OCI-LY7 (cell line): ENCODE measurements around the gene CES2. TPM values are rescaled to one million over a fixed set of nuclear protein-coding genes. Genes with fewer than 3 reads are reported as not detected.

Experiments used
- BruUV-seq: library from RNA; stranded (reverse); fragments of 400-500 nt; replicated peaks from 2 replicates; lab custom pipeline; 2021; lab: Mats Ljungman, UMichigan
- CTCF ChIA-PET: fragments of 300-600 bp; sonication (Branson Sonifier 250); formaldehyde crosslinking; loops from one replicate; lab custom pipeline; 2022; ENCODE audit warnings: antibody characterized with exemption; ENCODE audit not compliant: unreplicated experiment; lab: Charles Lee
- POLR2A ChIA-PET: fragments of 300-600 bp; sonication (Branson Sonifier 250); formaldehyde crosslinking; loops from one replicate; lab custom pipeline; 2022; ENCODE audit warnings: antibody characterized with exemption; lab: Charles Lee
- DNase-seq: peaks from one replicate; pipeline ENCODE4 v3.0.0-alpha.2; 2015; ENCODE audit warnings: low spot score
- H2AFZ ChIP-seq: fragments of 200-600 bp; sonication (generic), shearing (Covaris generic); 2 replicates; pipeline ENCODE4 v1.6.1; 2014; ENCODE audit warnings: mild to moderate bottlenecking, antibody characterized with exemption, low read length, moderate library complexity
- H3K27ac ChIP-seq: fragments of 200-600 bp; sonication (generic); 2 replicates; pipeline ENCODE4 v1.5.1; 2014; ENCODE audit warnings: mixed run types, low read depth, mild to moderate bottlenecking, moderate library complexity, low read length, inconsistent platforms; ENCODE audit not compliant: poor library complexity, severe bottlenecking
- H3K36me3 ChIP-seq: fragments of 200-600 bp; sonication (generic); 2 replicates; pipeline ENCODE4 v1.6.1; 2014; ENCODE audit warnings: mild to moderate bottlenecking, antibody characterized with exemption, low read length, moderate library complexity, mixed read lengths; ENCODE audit not compliant: insufficient read depth
- H3K4me1 ChIP-seq: fragments of 200-600 bp; sonication (generic); 2 replicates; pipeline ENCODE4 v1.5.1; 2014; ENCODE audit warnings: mild to moderate bottlenecking, low read length; ENCODE audit not compliant: insufficient read depth, poor library complexity, severe bottlenecking
- H3K4me2 ChIP-seq: fragments of 200-600 bp; sonication (generic); 2 replicates; pipeline ENCODE4 v1.6.1; 2014; ENCODE audit warnings: mild to moderate bottlenecking, low read length
- H3K4me3 ChIP-seq: fragments of 200-600 bp; sonication (generic); 2 replicates; pipeline ENCODE4 v1.5.1; 2014; ENCODE audit warnings: mild to moderate bottlenecking, low read depth, low read length; ENCODE audit not compliant: poor library complexity, severe bottlenecking
- H3K79me2 ChIP-seq: fragments of 200-600 bp; sonication (generic); 2 replicates; pipeline ENCODE4 v1.6.1; 2016; ENCODE audit warnings: low read depth, mild to moderate bottlenecking, low read length, moderate library complexity, mixed read lengths; ENCODE audit not compliant: insufficient read depth
- H3K9me2 ChIP-seq: fragments of 200-600 bp; sonication (generic); 2 replicates; pipeline ENCODE4 v1.6.1; 2016; ENCODE audit warnings: mild to moderate bottlenecking, low read length, mixed read lengths; ENCODE audit not compliant: insufficient read depth
- H3K9me3 ChIP-seq: fragments of 200-600 bp; sonication (generic); 2 replicates; pipeline ENCODE4 v1.6.1; 2014; ENCODE audit warnings: mild to moderate bottlenecking, mixed run types, low read length, mixed read lengths
- H4K20me1 ChIP-seq: fragments of 200-600 bp; sonication (generic); 2 replicates; pipeline ENCODE4 v1.6.1; 2014; ENCODE audit warnings: mild to moderate bottlenecking, antibody characterized with exemption, low read length, moderate library complexity, mixed read lengths; ENCODE audit not compliant: insufficient read depth
- EZH2phosphoT487 ChIP-seq: fragments of 200-600 bp; sonication (generic); IDR thresholded peaks from 2 replicates; pipeline ENCODE4 v1.6.1; 2018; ENCODE audit warnings: low read depth, borderline replicate concordance, mild to moderate bottlenecking, mixed run types, antibody characterized with exemption, low read length, moderate library complexity, mixed read lengths
- intact Hi-C: fragments of 100-400 bp; cut with micrococcal nuclease; formaldehyde crosslinking; loops from one replicate; pipeline ENCODE4 v1.10.0; 2022; ENCODE audit not compliant: unreplicated experiment
- total RNA-seq, 2 experiments: library from RNA; depleted of rRNA in 1 of 2; stranded (reverse); fragments of >200 nt in 1 of 2; shearing (Covaris generic) in 1 of 2; gene quantifications; 2 replicates each; pipeline ENCODE4 v1.2.3, GENCODE V29; 2014 to 2022
- TF ChIP-seq, protein P1 (sequence below): fragments of 200-600 bp; sonication (generic); conservative IDR thresholded peaks from 2 replicates; pipeline ENCODE4 v1.5.1; 2014; ENCODE audit warnings: mild to moderate bottlenecking, antibody characterized with exemption, low read length, moderate library complexity, mixed read lengths

CES2 gene
- total RNA-seq, 2 experiments from 2014 or later: 29.6 to 30.7 TPM

DNA sequence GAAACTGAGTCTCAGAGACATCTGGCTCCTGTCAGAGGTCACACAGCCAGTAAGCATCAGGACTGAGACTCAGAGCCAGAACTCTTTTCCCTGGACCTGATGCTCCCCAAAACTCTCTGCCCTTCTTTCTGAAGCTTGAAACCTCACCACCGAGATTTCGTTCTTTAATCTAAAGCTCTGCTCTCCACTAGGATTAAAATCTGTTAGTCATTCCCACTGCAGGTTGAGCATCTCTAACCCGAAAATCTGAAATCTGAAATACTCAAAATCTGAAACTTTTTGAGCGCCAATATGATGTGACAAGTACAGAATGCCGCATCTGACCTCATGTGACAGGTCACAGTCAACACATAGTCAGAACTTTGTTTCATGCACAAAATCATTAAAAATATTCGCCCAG lies 18.8 kb upstream of the CES2 start:
- TF ChIP-seq EZH2phosphoT487: no peak
- TF ChIP-seq, protein P1, sequence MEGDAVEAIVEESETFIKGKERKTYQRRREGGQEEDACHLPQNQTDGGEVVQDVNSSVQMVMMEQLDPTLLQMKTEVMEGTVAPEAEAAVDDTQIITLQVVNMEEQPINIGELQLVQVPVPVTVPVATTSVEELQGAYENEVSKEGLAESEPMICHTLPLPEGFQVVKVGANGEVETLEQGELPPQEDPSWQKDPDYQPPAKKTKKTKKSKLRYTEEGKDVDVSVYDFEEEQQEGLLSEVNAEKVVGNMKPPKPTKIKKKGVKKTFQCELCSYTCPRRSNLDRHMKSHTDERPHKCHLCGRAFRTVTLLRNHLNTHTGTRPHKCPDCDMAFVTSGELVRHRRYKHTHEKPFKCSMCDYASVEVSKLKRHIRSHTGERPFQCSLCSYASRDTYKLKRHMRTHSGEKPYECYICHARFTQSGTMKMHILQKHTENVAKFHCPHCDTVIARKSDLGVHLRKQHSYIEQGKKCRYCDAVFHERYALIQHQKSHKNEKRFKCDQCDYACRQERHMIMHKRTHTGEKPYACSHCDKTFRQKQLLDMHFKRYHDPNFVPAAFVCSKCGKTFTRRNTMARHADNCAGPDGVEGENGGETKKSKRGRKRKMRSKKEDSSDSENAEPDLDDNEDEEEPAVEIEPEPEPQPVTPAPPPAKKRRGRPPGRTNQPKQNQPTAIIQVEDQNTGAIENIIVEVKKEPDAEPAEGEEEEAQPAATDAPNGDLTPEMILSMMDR: no peak
- H4K20me1 ChIP-seq: no peaks in the 10 kb centered on the region
- POLR2A ChIA-PET: interaction anchor here (1.6 kb wide), 1 partner anchor 12 kb away, joined by 5 read pairs; no protein-coding TSS in a partner anchor
- DNase-seq: no peak
- intact Hi-C loops: no loop called here
- no peak overlapping the region for H2AFZ ChIP-seq
- BruUV-seq: no TSS peak
- CTCF ChIA-PET: no interaction called here
- no peaks in the 10 kb centered on the region for H3K9me3 ChIP-seq
- H3K9me2 ChIP-seq: no peaks in the 10 kb centered on the region
- H3K4me3 ChIP-seq: no peak overlapping the region
- no peaks in the 10 kb centered on the region for H3K79me2 ChIP-seq
- H3K27ac ChIP-seq: no peak overlapping the region
- no peaks in the 10 kb centered on the region for H3K36me3 ChIP-seq
- no peak overlapping the region for H3K4me2 ChIP-seq
- no peaks in the 10 kb centered on the region for H3K4me1 ChIP-seq

DNA sequence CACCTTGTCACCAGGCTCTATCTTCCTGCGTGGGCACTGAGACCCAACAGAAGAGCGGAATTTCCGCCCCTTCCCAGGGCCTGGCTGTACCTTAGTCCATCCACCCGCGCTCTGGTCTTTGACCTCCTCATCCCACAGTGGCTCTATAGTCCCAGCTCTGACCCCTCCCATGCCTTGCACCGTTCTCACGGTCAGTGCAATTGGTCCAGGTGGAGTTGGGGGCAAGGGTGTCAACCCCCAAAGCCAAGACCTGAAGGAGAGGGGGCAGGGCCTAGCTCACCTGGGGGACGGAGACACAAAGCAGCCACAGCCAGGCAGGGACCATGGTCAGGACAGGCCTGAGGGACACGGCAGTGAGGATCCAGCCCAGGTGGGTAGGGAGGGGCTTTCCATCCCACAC lies 17.6 kb upstream of the CES2 start:
- Histone ChIP-seq H3K27ac (no peak overlapping the region), H3K9me2 (no peaks in the 10 kb centered on the region), H2AFZ (no peak overlapping the region), H3K4me2 (no peak overlapping the region), H3K4me3 (no peak overlapping the region), H3K79me2 (no peaks in the 10 kb centered on the region), H3K4me1 (no peaks in the 10 kb centered on the region), H3K9me3 (no peaks in the 10 kb centered on the region), H3K36me3 (no peaks in the 10 kb centered on the region), H4K20me1 (no peaks in the 10 kb centered on the region)
- ChIA-PET POLR2A (no interaction called here), CTCF (no interaction called here)
- intact Hi-C loops: no loop called here
- no TSS peak for BruUV-seq
- TF ChIP-seq, protein P1: no peak
- no peak for TF ChIP-seq EZH2phosphoT487
- DNase-seq: no peak

DNA sequence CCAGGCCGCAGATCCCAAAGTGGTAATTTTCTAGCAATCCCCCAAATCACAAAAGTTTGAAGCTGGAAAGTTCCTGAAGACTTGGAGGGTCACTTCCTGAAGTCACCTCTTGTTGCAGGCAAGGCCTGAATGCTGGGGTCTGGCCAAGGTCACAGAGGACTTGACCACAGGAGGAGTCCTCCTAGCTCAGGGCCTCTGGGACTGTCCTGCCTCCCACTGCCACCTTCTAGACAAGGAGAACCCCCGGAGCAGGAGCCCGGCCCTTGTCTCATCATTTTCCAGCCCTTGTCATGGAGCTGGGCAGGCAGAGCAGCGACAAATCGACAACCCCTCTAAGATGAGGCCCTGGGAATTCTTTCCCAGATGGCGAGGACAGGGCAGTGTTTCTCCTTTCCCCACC lies 17.0 kb upstream of the CES2 start:
- no TSS peak for BruUV-seq
- no peak for TF ChIP-seq EZH2phosphoT487
- TF ChIP-seq, protein P1: no peak
- POLR2A ChIA-PET: no interaction called here
- no peak overlapping the region for H3K4me3 ChIP-seq
- intact Hi-C loops: no loop called here
- no peaks in the 10 kb centered on the region for H3K9me2 ChIP-seq
- no peaks in the 10 kb centered on the region for H4K20me1 ChIP-seq
- CTCF ChIA-PET: no interaction called here
- H3K9me3 ChIP-seq: no peaks in the 10 kb centered on the region
- H3K4me1 ChIP-seq: no peaks in the 10 kb centered on the region
- H3K4me2 ChIP-seq: no peak overlapping the region
- no peak overlapping the region for H2AFZ ChIP-seq
- H3K36me3 ChIP-seq: no peaks in the 10 kb centered on the region
- H3K79me2 ChIP-seq: no peaks in the 10 kb centered on the region
- DNase-seq: no peak
- no peak overlapping the region for H3K27ac ChIP-seq
